MM.1S (cell line): ENCODE measurements around the gene VPS35.

Source experiments
- CTCF ChIP-seq: fragments of 300-600 bp; sonication (generic); IDR thresholded peaks from 2 replicates; pipeline ENCODE4 v1.5.1; 2016; ENCODE audit warnings: antibody characterized with exemption, low read length, mixed read lengths
- EZH2 ChIP-seq: fragments of 300-600 bp; sonication (generic); optimal IDR thresholded peaks from 2 replicates; pipeline ENCODE3; 2017; ENCODE audit warnings: low read depth, mild to moderate bottlenecking, antibody characterized with exemption, low read length, mixed read lengths
- EZH2phosphoT487 ChIP-seq: fragments of 300-600 bp; sonication (generic); IDR thresholded peaks from 2 replicates; pipeline ENCODE4 v1.6.1; 2018; ENCODE audit warnings: antibody characterized with exemption, low read length

- TF ChIP-seq CTCF (no peak), EZH2phosphoT487 (no peak), EZH2 (no peak)
Observed at GRCh38 chr16:46700048-46700447, 11.1 kb upstream of the VPS35 start.
